ENCODE measurements around the gene TMCO4. TPM values are rescaled to one million over a fixed set of nuclear protein-coding genes. Genes with fewer than 3 reads are reported as not detected.

Gene TMCO4
- total RNA-seq, 4 donors from 2014 or later = 16.1 to 36.2 (median 26.9) TPM

GRCh38 chr1:19657511-19657910 is 142.2 kb downstream of the TMCO4 start:
- 89% methylated on average over 10 of the region's 10 CpGs; no CpG with 5 or more reads in 1 of the 2 donors for WGBS, 2 donors (ENCODE audit: low coverage in 1 of 2)
- in situ Hi-C loops (cut with MboI; ENCODE audit: low pct_ligation_motif_present in 1 of 4, low pct_unique_long_range_greater_than_20kb in 1 of 4, low sequenced_read_pairs in 3 of 4) = loop anchor here (10.0 to 25.0 kb wide), 4 partner anchors 163 to 313 kb away; partner anchors contain the start of gene CAPZB (in 1 of the 4)
- DNase-seq = no peak
- H3K4me1 ChIP-seq = peaks cover 0 to 32% (median 16%) of the 10 kb centered on the region in 4 donors
- intact Hi-C loops (cut with DNase I; ENCODE audit: low total_unique reads) = no loop called here
- no peaks in the 10 kb centered on the region for H3K9me3 ChIP-seq
- peaks cover 0 to 10% (median 4%) of the 10 kb centered on the region in 4 donors for H3K36me3 ChIP-seq
- H3K27ac ChIP-seq = no peak overlapping the region
- H3K27me3 ChIP-seq = peaks cover 12% of the 10 kb centered on the region
- TF ChIP-seq POLR2AphosphoS5 (IDR thresholded peaks at IDR 0.05) (no peak), EP300 (IDR thresholded peaks at IDR 0.05; ENCODE audit: low read depth) (no peak), POLR2A (IDR thresholded peaks at IDR 0.05) (no peak)
- TF ChIP-seq, protein P1, sequence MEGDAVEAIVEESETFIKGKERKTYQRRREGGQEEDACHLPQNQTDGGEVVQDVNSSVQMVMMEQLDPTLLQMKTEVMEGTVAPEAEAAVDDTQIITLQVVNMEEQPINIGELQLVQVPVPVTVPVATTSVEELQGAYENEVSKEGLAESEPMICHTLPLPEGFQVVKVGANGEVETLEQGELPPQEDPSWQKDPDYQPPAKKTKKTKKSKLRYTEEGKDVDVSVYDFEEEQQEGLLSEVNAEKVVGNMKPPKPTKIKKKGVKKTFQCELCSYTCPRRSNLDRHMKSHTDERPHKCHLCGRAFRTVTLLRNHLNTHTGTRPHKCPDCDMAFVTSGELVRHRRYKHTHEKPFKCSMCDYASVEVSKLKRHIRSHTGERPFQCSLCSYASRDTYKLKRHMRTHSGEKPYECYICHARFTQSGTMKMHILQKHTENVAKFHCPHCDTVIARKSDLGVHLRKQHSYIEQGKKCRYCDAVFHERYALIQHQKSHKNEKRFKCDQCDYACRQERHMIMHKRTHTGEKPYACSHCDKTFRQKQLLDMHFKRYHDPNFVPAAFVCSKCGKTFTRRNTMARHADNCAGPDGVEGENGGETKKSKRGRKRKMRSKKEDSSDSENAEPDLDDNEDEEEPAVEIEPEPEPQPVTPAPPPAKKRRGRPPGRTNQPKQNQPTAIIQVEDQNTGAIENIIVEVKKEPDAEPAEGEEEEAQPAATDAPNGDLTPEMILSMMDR (IDR thresholded peaks at IDR 0.05) = no peak
- H3K4me3 ChIP-seq = no peak overlapping the region

- H3K4me1 ChIP-seq = peaks cover 0 to 31% (median 16%) of the 10 kb centered on the region in 4 donors
- DNase-seq = no peak
- TF ChIP-seq EP300 (IDR thresholded peaks at IDR 0.05; ENCODE audit: low read depth) (no peak), POLR2A (IDR thresholded peaks at IDR 0.05) (no peak), POLR2AphosphoS5 (IDR thresholded peaks at IDR 0.05) (no peak)
- TF ChIP-seq, protein P1 (IDR thresholded peaks at IDR 0.05) = no peak
- H3K27me3 ChIP-seq = peaks cover 7% of the 10 kb centered on the region
- 66% methylated on average over 4 of the region's 15 CpGs; no CpG with 5 or more reads in 1 of the 2 donors for WGBS, 2 donors (ENCODE audit: low coverage in 1 of 2)
- no peak overlapping the region for H3K4me3 ChIP-seq
- no peak overlapping the region for H3K27ac ChIP-seq
- H3K36me3 ChIP-seq = peaks cover 0 to 10% (median 4%) of the 10 kb centered on the region in 4 donors
- intact Hi-C loops (cut with DNase I; ENCODE audit: low total_unique reads) (no loop called here), in situ Hi-C loops (cut with MboI; ENCODE audit: low pct_ligation_motif_present in 1 of 4, low pct_unique_long_range_greater_than_20kb in 1 of 4, low sequenced_read_pairs in 3 of 4) (loop anchor here (10.0 to 25.0 kb wide), 4 partner anchors 162 to 312 kb away; partner anchors contain the start of gene CAPZB (in 1 of the 4))
- no peaks in the 10 kb centered on the region for H3K9me3 ChIP-seq
Measured at GRCh38 chr1:19656780-19657466, 142.8 kb downstream of the TMCO4 start.

DNA sequence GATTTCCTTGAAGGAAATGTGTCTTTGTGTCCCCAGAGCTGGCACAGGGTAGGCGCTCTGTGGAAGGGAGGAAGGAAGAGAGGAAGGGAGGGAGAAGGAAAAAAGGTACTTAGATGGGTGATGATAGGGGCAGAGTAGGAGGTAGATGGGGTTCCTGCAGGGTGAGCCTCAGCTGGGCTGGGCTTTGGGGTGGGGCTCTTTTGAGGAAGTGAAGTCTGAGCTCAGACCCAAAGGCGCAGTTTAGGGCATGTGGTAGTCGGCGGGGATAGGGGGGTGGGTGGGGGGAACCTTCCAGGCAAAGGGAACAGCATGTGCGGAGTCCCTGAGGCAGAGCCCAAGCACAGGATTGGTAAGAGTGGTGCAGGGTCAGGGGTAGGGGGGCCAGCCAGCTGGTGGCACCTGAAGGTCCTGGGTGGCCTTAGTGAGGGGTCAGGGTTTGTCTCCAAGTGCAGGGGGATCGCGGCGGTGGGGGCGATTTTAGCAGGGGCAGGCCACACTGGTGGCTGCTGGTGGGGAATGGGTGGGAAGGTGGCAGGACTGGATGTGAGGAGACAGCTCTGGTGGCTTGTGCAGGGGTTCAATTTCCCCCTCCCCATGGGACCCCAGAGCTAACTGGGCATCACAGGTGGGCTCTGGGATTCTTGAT is 143.5 kb downstream of the TMCO4 start:
- peaks cover 1 to 28% (median 17%) of the 10 kb centered on the region in 4 donors for H3K4me1 ChIP-seq
- no peak overlapping the region for H3K4me3 ChIP-seq
- no peak overlapping the region for H3K27ac ChIP-seq
- peaks cover 3% of the 10 kb centered on the region for H3K27me3 ChIP-seq
- H3K36me3 ChIP-seq = peaks cover 0 to 10% (median 4%) of the 10 kb centered on the region in 4 donors
- in situ Hi-C loops (cut with MboI; ENCODE audit: low pct_ligation_motif_present in 1 of 4, low pct_unique_long_range_greater_than_20kb in 1 of 4, low sequenced_read_pairs in 3 of 4) = loop anchor here (10.0 to 25.0 kb wide), 4 partner anchors 161 to 311 kb away; partner anchors contain the start of gene CAPZB (in 1 of the 4)
- no peaks in the 10 kb centered on the region for H3K9me3 ChIP-seq
- DNase-seq = no peak
- TF ChIP-seq, protein P1 (IDR thresholded peaks at IDR 0.05) = no peak
- no peak for TF ChIP-seq EP300 (IDR thresholded peaks at IDR 0.05; ENCODE audit: low read depth)
- no peak for TF ChIP-seq POLR2A (IDR thresholded peaks at IDR 0.05)
- TF ChIP-seq POLR2AphosphoS5 (IDR thresholded peaks at IDR 0.05) = no peak
- WGBS, 2 donors (ENCODE audit: low coverage in 1 of 2) = 80 to 100% methylated on average over 1 to 9 of the region's 9 CpGs
- intact Hi-C loops (cut with DNase I; ENCODE audit: low total_unique reads) = no loop called here

DNA sequence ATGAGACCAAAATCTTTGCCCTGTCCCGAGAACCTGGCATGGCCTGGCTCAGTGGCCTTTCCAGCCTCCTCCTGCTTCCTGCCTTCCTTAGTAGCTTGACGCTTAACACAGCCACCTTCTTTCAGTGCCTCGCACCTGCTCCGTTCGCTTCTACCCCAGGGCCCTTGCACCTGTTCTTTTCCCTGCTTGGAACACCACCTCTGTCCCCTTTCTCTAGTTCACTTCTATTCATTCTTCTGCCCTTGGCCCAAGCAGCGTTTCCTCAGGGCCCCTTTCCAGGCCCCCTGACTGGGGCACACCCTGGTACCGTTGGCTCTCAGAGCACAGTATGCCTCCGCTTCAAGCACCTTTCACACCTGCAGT is 144.0 kb downstream of the TMCO4 start:
- Histone ChIP-seq H3K4me3 (no peak overlapping the region), H3K9me3 (no peaks in the 10 kb centered on the region), H3K27ac (no peak overlapping the region), H3K36me3 (peaks cover 0 to 10% (median 4%) of the 10 kb centered on the region in 4 donors), H3K27me3 (no peaks in the 10 kb centered on the region), H3K4me1 (peaks cover 7 to 33% (median 21%) of the 10 kb centered on the region in 4 donors)
- 60 to 81% methylated on average over 1 to 8 of the region's 8 CpGs for WGBS, 2 donors (ENCODE audit: low coverage in 1 of 2)
- DNase-seq = no peak
- in situ Hi-C loops (cut with MboI; ENCODE audit: low pct_ligation_motif_present in 1 of 4, low pct_unique_long_range_greater_than_20kb in 1 of 4, low sequenced_read_pairs in 3 of 4) (loop anchor here (10.0 to 25.0 kb wide), 4 partner anchors 161 to 311 kb away; partner anchors contain the start of gene CAPZB (in 1 of the 4)), intact Hi-C loops (cut with DNase I; ENCODE audit: low total_unique reads) (loop anchor here (2.0 kb wide), 1 partner anchor 311 kb away; no protein-coding TSS in a partner anchor)
- no peak for TF ChIP-seq POLR2A (IDR thresholded peaks at IDR 0.05)
- TF ChIP-seq EP300 (IDR thresholded peaks at IDR 0.05; ENCODE audit: low read depth) = no peak
- TF ChIP-seq, protein P1 (IDR thresholded peaks at IDR 0.05) = no peak
- TF ChIP-seq POLR2AphosphoS5 (IDR thresholded peaks at IDR 0.05) = no peak

Data from transverse colon (tissue), 4 donors.